H1 (cell line): ENCODE measurements around the gene KLRD1.

Source experiments
- POLR2AphosphoS5 ChIP-seq: IDR thresholded peaks from 2 replicates; pipeline ENCODE4 v1.6.1; 2011; ENCODE audit warnings: low read depth, low read length
- TF ChIP-seq, protein P1 (sequence below), 3 experiments: IDR thresholded peaks; 1 replicate in 2 of 3; 2 replicates in 1 of 3; pipeline versions ENCODE4 v1.5.1 to v1.6.1; 2011; ENCODE audit warnings: low read length in 3 of 3, mild to moderate bottlenecking in 3 of 3, inconsistent platforms in 2 of 3, low read depth in 1 of 3, moderate library complexity in 1 of 3; ENCODE audit not compliant: insufficient read depth in 1 of 3; ENCODE audit errors: control extremely low read depth in 1 of 3

DNA sequence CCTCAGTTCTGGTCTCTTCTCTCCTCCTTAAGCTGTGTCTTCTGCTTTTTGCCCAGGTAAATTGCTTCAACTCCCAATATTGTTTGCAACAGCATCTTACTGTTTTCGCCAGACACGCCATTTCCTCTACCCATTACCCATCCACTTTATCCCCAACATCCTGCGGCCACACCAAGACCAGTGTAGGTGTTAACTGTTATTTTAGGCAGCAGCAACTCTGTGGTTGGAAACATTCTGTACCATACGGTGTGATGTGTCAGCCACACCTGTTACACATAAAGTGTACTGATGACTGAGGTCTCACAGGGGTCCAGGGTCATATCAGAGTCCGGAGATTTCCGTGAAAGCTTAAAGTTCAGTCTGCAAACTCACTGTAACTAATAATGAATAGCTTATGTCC lies 21.8 kb upstream of the KLRD1 start:
- TF ChIP-seq, protein P1, sequence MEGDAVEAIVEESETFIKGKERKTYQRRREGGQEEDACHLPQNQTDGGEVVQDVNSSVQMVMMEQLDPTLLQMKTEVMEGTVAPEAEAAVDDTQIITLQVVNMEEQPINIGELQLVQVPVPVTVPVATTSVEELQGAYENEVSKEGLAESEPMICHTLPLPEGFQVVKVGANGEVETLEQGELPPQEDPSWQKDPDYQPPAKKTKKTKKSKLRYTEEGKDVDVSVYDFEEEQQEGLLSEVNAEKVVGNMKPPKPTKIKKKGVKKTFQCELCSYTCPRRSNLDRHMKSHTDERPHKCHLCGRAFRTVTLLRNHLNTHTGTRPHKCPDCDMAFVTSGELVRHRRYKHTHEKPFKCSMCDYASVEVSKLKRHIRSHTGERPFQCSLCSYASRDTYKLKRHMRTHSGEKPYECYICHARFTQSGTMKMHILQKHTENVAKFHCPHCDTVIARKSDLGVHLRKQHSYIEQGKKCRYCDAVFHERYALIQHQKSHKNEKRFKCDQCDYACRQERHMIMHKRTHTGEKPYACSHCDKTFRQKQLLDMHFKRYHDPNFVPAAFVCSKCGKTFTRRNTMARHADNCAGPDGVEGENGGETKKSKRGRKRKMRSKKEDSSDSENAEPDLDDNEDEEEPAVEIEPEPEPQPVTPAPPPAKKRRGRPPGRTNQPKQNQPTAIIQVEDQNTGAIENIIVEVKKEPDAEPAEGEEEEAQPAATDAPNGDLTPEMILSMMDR (IDR thresholded peaks at IDR 0.05; ENCODE audit: control extremely low read depth in 1 of 3, insufficient read depth in 1 of 3, low read depth in 1 of 3, low read length in 3 of 3) = no peak
- TF ChIP-seq POLR2AphosphoS5 = no peak
